NB4 (cell line): ENCODE data around the gene SETD3.

ENCODE experiments used
- DNase-seq: peaks from one replicate; pipeline ENCODE4 v3.0.0; 2010; ENCODE audit warnings: low read depth
- H3K4me3 ChIP-seq: one replicate; pipeline ENCODE4 v1.5.1; 2011; ENCODE audit warnings: mild to moderate bottlenecking, low read depth, low read length, moderate library complexity
- MYC ChIP-seq: IDR thresholded peaks from 2 replicates; pipeline ENCODE4 v1.6.1; 2011; ENCODE audit warnings: low read depth, low read length
- POLR2A ChIP-seq: IDR thresholded peaks from 2 replicates; pipeline ENCODE4 v1.6.1; 2011; ENCODE audit warnings: mild to moderate bottlenecking; ENCODE audit not compliant: insufficient read length; ENCODE audit errors: extremely low read depth
- TF ChIP-seq, protein P1 (sequence below): IDR thresholded peaks from one replicate; pipeline ENCODE4 v1.5.1; 2012; ENCODE audit warnings: low read depth, low read length
- TF ChIP-seq, protein P2 (sequence below): IDR thresholded peaks from 2 replicates; pipeline ENCODE4 v1.6.1; 2011; ENCODE audit warnings: low read depth, low read length

SETD3 gene

DNA sequence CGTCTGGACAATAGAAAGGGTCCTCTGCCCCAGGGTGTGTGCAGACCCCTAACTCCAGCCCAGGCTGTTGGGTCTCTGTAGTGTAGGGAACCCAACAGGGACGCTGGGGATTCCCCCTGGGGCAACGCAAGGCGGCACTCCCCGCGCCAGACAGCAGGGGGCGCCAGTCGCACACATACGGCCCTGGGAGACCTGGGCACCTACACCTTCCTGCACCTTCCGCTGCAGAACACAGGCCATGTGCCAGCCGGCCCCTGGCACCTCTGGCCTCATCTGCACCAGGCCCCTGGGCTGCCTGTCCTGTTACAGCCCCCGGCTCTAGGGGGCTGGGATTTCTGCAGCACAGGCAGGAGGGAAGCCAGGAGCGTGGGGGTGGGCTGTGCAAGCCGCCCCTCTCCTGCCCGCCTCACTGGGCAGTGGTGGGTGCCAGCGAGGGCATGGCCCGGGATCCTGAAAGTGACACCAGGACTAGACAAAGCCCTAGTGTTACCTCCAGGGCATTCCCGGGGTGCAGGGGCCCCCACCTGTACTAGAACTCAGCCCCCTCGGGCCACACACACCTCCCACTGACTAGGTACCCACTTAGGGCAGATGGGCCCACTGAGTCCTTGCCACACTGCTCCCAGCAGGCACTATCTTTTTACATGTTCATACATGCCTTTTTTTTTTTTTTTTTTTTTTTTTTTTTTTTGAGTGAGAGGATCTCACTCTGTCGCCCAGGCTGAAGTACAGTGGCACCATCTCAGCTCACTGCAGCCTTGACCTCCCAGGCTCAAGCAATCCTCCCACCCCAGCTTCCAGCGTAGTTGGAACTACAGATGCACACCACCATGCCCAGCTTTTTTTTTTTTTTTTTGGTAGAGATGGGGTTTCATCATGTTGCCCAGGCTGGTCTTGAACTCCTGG, 38.0 kb upstream of the SETD3 start:
- DNase-seq: peak; percentile 66
- H3K4me3 ChIP-seq: no peak overlapping the region
- TF ChIP-seq, protein P1, sequence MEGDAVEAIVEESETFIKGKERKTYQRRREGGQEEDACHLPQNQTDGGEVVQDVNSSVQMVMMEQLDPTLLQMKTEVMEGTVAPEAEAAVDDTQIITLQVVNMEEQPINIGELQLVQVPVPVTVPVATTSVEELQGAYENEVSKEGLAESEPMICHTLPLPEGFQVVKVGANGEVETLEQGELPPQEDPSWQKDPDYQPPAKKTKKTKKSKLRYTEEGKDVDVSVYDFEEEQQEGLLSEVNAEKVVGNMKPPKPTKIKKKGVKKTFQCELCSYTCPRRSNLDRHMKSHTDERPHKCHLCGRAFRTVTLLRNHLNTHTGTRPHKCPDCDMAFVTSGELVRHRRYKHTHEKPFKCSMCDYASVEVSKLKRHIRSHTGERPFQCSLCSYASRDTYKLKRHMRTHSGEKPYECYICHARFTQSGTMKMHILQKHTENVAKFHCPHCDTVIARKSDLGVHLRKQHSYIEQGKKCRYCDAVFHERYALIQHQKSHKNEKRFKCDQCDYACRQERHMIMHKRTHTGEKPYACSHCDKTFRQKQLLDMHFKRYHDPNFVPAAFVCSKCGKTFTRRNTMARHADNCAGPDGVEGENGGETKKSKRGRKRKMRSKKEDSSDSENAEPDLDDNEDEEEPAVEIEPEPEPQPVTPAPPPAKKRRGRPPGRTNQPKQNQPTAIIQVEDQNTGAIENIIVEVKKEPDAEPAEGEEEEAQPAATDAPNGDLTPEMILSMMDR: peak; percentile 81
- TF ChIP-seq POLR2A (no peak), MYC (no peak; the same call in 1 of the 2 replicates)
- TF ChIP-seq, protein P2, sequence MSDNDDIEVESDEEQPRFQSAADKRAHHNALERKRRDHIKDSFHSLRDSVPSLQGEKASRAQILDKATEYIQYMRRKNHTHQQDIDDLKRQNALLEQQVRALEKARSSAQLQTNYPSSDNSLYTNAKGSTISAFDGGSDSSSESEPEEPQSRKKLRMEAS: 0 out of 2 replicates have a peak, but pooled peaks have one; percentile 33

DNA sequence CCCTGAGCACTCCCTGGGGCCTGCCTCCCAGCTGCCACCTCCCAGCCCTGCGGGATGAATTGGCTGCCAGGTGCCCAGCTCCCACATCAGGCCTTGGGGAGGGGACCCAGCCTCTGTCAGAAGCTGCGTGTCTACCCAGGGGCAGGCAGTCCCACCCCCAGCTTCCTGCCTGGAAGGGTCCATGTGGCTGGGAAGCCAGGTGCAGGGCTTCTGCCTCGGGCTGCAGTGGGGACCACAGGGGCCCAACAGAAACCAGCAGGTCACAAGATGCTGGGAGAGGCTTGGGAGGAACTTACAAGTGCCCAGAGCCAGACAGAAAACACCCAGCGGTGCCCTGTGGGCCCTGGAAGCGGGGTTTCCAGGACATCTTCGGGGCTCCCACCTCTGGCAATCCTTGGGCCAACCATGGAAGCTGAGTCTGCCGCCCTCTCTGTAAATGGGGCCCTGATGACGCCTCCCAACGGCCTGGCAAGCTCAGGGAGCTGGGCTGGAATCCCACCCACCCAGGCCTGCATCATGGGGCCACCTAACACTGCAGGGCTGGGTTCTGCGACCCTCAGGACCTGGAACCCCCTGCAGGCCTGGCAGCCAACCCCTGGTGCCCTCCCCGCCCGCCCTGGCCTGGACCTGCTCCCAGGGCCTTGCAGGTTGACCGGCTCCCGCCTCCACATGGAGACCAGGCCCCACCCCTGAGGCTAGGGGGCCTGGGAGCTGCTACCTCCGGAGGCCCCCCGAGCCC, 37.2 kb upstream of the SETD3 start:
- no peak for DNase-seq

DNA sequence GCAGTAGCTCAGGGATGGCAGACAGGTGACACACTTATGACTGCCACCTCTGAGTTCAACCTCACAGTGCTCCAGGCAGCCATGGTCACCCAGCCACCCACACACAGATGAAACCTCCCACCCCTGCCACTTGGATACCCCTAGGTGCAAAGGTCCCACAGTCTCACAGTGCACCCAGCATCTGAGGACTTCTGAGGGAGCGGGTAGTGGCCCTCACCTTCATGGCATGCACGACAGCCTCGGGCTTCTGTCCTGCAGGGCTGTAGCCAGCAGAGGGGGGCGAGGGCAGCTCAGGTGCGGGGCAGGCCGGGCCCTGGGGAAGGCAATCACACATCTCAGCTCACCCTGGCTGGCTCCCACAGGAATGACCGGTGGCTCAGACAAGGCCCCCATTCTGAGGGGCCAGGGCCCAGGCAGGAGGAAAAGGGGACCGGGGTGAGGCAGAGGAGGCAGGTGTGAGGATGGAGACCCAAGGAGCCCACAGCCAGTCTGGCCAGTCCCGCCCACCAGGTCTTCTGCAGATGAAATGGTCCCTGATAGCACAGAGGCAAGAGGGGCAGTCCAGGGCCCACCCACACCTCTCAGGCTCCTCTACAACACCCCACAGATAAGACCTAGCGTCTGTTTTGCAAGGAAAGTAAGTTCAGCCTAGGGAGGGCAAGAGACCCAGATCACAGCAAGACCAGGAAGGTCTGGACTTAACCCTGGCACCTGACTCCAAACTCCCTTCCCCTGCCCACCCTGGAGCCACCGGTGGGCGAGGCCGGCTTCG, 36.4 kb upstream of the SETD3 start:
- DNase-seq: no peak
- H3K4me3 ChIP-seq: no peak overlapping the region
- TF ChIP-seq POLR2A (no peak), MYC (no peak)
- TF ChIP-seq, protein P2: no peak
- TF ChIP-seq, protein P1: no peak

More for the DNA sequence above, 37.2 kb upstream of the SETD3 start:
- H3K4me3 ChIP-seq: no peak overlapping the region
- no peak for TF ChIP-seq POLR2A
- TF ChIP-seq, protein P2: no peak
- no peak for TF ChIP-seq MYC
- TF ChIP-seq, protein P1: no peak

DNA sequence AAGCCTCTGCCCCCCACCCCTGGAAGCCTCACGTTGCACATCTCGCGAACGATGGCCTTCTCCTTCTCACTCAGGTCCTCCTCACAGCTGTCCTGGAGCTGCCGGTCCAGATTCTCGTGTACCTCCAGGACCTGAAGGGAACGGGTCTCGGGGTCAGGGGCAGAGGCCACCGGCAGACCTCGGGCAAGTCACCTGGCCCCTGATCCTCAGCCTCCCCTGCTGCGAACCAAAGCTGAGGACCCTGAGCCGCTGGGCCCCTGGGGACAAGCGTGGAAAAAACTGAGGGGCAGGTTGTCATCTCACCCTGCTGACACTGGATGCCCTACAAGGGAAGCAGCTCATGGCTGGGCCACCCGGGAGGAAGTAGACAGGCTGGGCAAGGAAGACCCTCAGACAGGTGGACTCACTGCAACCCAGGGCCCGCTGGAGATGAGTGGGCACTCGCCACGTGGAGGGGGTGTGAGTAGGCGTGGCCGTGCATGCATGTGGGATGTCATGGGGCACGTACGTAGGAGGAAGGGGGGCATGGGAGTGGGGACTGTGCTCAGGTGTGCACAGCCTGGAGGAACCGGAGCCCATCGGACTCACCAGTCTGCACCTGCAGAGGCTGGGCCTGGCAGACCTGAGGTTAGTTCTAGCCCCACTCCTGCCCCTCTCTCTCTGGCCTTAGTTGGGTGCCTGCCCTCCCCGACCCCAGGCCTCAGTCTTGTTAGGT, 35.7 kb upstream of the SETD3 start:
- no peak overlapping the region for H3K4me3 ChIP-seq
- no peak for DNase-seq
- TF ChIP-seq MYC (no peak), POLR2A (no peak)
- TF ChIP-seq, protein P2: no peak
- TF ChIP-seq, protein P1: no peak
